A375 (cell line): Measurements from ENCODE around the gene KRT37. TPM values are rescaled to one million over a fixed set of nuclear protein-coding genes. Genes with fewer than 3 reads are reported as not detected.

Experiments
- small RNA-seq: library from RNA; depleted of rRNA; stranded (forward); fragments of <200 nt; gene quantifications from one replicate; pipeline ENCODE3, GENCODE V24; 2014
- total RNA-seq: library from RNA; depleted of rRNA; stranded (reverse); fragments of >200 nt; shearing (Covaris generic); gene quantifications from 2 replicates; pipeline ENCODE4 v1.2.3, GENCODE V29; 2014; rRNA removed

Gene KRT37
- not detected in 2 replicates for total RNA-seq

GRCh38 chr17:41424111-41424635 is at the start of gene KRT37:
TSS of gene KRT37 (minus strand) at chr17:41424585. CDS start at chr17:41424523, 62 bp downstream.

GRCh38 chr17:41466988-41467387 is 42.6 kb upstream of the KRT37 start, which contains the start of gene KRT32:
TSS of gene KRT32 (minus strand) at chr17:41467386. CDS start at chr17:41467325, 61 bp downstream.

GRCh38 chr17:41440531-41441033 is 16.2 kb upstream of the KRT37 start, which contains the start of gene KRT38:
TSS of gene KRT38 (minus strand) at chr17:41440983. CDS start at chr17:41440921, 62 bp downstream.

GRCh38 chr17:41396996-41397660 is 27.3 kb downstream of the KRT37 start, which contains the start of gene KRT31:
TSS of gene KRT31 (minus strand) at chr17:41397608. CDS start at chr17:41397539, 69 bp downstream.

DNA sequence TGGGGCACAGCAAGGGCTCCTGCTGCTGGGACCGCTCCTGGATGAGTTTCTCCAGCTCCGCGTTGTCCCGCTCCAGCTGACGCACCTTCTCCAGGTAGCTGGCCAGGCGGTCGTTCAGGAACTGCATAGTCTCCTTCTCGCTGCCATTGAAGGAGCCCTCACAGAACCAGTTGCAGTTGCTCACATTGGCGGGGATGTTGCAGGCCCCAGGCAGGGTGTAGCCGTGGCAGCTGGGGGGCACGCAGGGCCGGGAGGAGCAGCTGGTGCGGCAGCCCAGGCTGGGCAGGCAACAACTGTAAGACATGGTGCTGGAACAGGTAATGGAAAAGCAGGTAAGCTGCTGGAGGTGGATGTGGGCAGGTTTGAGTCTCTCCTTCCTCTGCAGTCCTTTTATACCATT is 42.4 kb downstream of the KRT37 start, which contains the start of gene KRT34:
Gene KRT34, minus strand, starts transcription at position 364 of the 400 bp plus-strand sequence. Its CDS starts 60 bp downstream, at position 304.

Small RNAs within 50 kb of the gene (small RNA-seq; reads per million reads assigned to genes)
- 3.2 reads per million, percentile 81 among the genes with 10 or more reads in this experiment for gene RNU2-32P

Other genes starting within 250 kb of the KRT37 start
- gene KRTAP4-2, start 246.4 kb downstream of the KRT37 start, total RNA-seq, result not detected in 2 replicates
- not detected in 2 replicates for gene KRTAP4-1, start 239.7 kb downstream of the KRT37 start, total RNA-seq
- not detected in 2 replicates for gene KRTAP9-1, start 234.7 kb downstream of the KRT37 start, total RNA-seq
- gene KRTAP9-2, start 197.9 kb downstream of the KRT37 start, total RNA-seq, result not detected in 2 replicates
- not detected in 2 replicates for gene KRTAP9-3, start 192.1 kb downstream of the KRT37 start, total RNA-seq
- gene KRTAP9-8, start 186.6 kb downstream of the KRT37 start, total RNA-seq, result not detected in 2 replicates
- gene KRTAP9-4, start 174.9 kb downstream of the KRT37 start, total RNA-seq, result not detected in 2 replicates
- gene KRTAP9-9, start 169.2 kb downstream of the KRT37 start, total RNA-seq, result not detected in 2 replicates
- gene KRTAP9-6, start 159.2 kb downstream of the KRT37 start, total RNA-seq, result not detected in 2 replicates
- gene KRTAP9-7, start 148.9 kb downstream of the KRT37 start, total RNA-seq, result not detected in 2 replicates
- gene KRTAP29-1, start 121.7 kb downstream of the KRT37 start, total RNA-seq, result not detected in 2 replicates
- gene KRTAP16-1, start 115.3 kb downstream of the KRT37 start, total RNA-seq, result not detected in 2 replicates
- not detected in 2 replicates for gene KRTAP17-1, start 108.9 kb downstream of the KRT37 start, total RNA-seq
- gene KRT33A, start 73.8 kb downstream of the KRT37 start, total RNA-seq, result not detected in 2 replicates
- gene KRT33B, start 54.8 kb downstream of the KRT37 start, total RNA-seq, result 0.29 TPM in 1 of 2 replicates, not detected in the other
- 0.23 and 0.77 TPM in 2 replicates for gene KRT34, start 42.3 kb downstream of the KRT37 start, total RNA-seq
- gene KRT31, start 27.0 kb downstream of the KRT37 start, total RNA-seq, result not detected in 2 replicates
- not detected in 2 replicates for gene KRT38, start 16.4 kb upstream of the KRT37 start, total RNA-seq
- gene KRT32, start 42.8 kb upstream of the KRT37 start, total RNA-seq, result 0.08 and 0.19 TPM in 2 replicates
- not detected in 2 replicates for gene KRT35, start 56.6 kb upstream of the KRT37 start, total RNA-seq
- not detected in 2 replicates for gene KRT36, start 65.3 kb upstream of the KRT37 start, total RNA-seq
- not detected in 2 replicates for gene KRT13, start 81.0 kb upstream of the KRT37 start, total RNA-seq
- 11.1 and 18.7 TPM in 2 replicates for gene KRT15, start 94.3 kb upstream of the KRT37 start, total RNA-seq
- gene KRT19, start 103.7 kb upstream of the KRT37 start, total RNA-seq, result 0.29 TPM in 1 of 2 replicates, not detected in the other
- 2.2 and 2.6 TPM in 2 replicates for gene KRT9, start 147.5 kb upstream of the KRT37 start, total RNA-seq
- 56.1 and 63.7 TPM in 2 replicates for gene KRT14, start 162.3 kb upstream of the KRT37 start, total RNA-seq
- gene KRT16, start 188.2 kb upstream of the KRT37 start, total RNA-seq, result 1.4 and 1.6 TPM in 2 replicates
- gene KRT17, start 200.0 kb upstream of the KRT37 start, total RNA-seq, result 0.45 TPM in 2 replicates